MM.1S (cell line): ENCODE measurements around the gene HS2ST1.

Experiments used
- DNase-seq: peaks from one replicate; pipeline ENCODE4 v3.0.0-alpha.2; 2015
- H2AFZ ChIP-seq: fragments of 300-600 bp; sonication (generic); 2 replicates; pipeline ENCODE4 v1.6.0; 2016; ENCODE audit warnings: antibody characterized with exemption, low read length
- H3F3A ChIP-seq: fragments of 300-600 bp; sonication (generic); 2 replicates; pipeline ENCODE4 v1.6.1; 2016; ENCODE audit warnings: mild to moderate bottlenecking, antibody characterized with exemption, low read length, moderate library complexity, mixed read lengths; ENCODE audit not compliant: insufficient read depth
- H3K27ac ChIP-seq: fragments of 300-600 bp; sonication (generic); 2 replicates; pipeline ENCODE4 v1.5.1; 2016; ENCODE audit warnings: mild to moderate bottlenecking, low read length
- H3K27me3 ChIP-seq: fragments of 300-600 bp; sonication (generic); replicated peaks from 2 replicates; pipeline ENCODE4 v1.6.0; 2016; ENCODE audit warnings: low read length; ENCODE audit not compliant: insufficient read depth
- H3K36me3 ChIP-seq: fragments of 300-600 bp; sonication (generic); replicated peaks from 2 replicates; pipeline ENCODE4 v1.6.1; 2016; ENCODE audit warnings: mild to moderate bottlenecking, low read length, mixed read lengths; ENCODE audit not compliant: insufficient read depth
- H3K4me1 ChIP-seq: fragments of 300-600 bp; sonication (generic); 2 replicates; pipeline ENCODE4 v1.6.1; 2016; ENCODE audit warnings: low read length, mixed read lengths
- H3K4me2 ChIP-seq: fragments of 300-600 bp; sonication (generic); 2 replicates; pipeline ENCODE4 v1.6.0; 2016; ENCODE audit warnings: low read depth, low read length
- H3K4me3 ChIP-seq: fragments of 300-600 bp; sonication (generic); 2 replicates; pipeline ENCODE4 v1.5.1; 2016; ENCODE audit warnings: low read length, mixed read lengths
- H3K79me2 ChIP-seq: fragments of 300-600 bp; sonication (generic); 2 replicates; pipeline ENCODE4 v1.6.1; 2016; ENCODE audit warnings: mixed run types, low read length, mixed read lengths
- H3K9ac ChIP-seq: fragments of 300-600 bp; sonication (generic); 2 replicates; pipeline ENCODE4 v1.6.1; 2016; ENCODE audit warnings: low read length, mixed read lengths
- H3K9me2 ChIP-seq: fragments of 300-600 bp; sonication (generic); replicated peaks from 2 replicates; pipeline ENCODE4 v1.6.1; 2016; ENCODE audit warnings: mild to moderate bottlenecking, low read length, mixed read lengths; ENCODE audit not compliant: insufficient read depth
- H3K9me3 ChIP-seq: fragments of 300-600 bp; sonication (generic); replicated peaks from 2 replicates; pipeline ENCODE4 v1.6.1; 2016; ENCODE audit warnings: mild to moderate bottlenecking, low read length, mixed read lengths; ENCODE audit not compliant: insufficient read depth
- H4K20me1 ChIP-seq: fragments of 300-600 bp; sonication (generic); 2 replicates; pipeline ENCODE4 v1.6.1; 2016; ENCODE audit warnings: mild to moderate bottlenecking, low read length, moderate library complexity, mixed read lengths; ENCODE audit not compliant: insufficient read depth
- EZH2 ChIP-seq: fragments of 300-600 bp; sonication (generic); optimal IDR thresholded peaks from 2 replicates; pipeline ENCODE3; 2017; ENCODE audit warnings: low read depth, mild to moderate bottlenecking, antibody characterized with exemption, low read length, mixed read lengths
- EZH2phosphoT487 ChIP-seq: fragments of 300-600 bp; sonication (generic); IDR thresholded peaks from 2 replicates; pipeline ENCODE4 v1.6.1; 2018; ENCODE audit warnings: antibody characterized with exemption, low read length
- TF ChIP-seq, protein P1 (sequence below): fragments of 300-600 bp; sonication (generic); IDR thresholded peaks from 2 replicates; pipeline ENCODE4 v1.5.1; 2016; ENCODE audit warnings: antibody characterized with exemption, low read length, mixed read lengths

Gene HS2ST1

DNA sequence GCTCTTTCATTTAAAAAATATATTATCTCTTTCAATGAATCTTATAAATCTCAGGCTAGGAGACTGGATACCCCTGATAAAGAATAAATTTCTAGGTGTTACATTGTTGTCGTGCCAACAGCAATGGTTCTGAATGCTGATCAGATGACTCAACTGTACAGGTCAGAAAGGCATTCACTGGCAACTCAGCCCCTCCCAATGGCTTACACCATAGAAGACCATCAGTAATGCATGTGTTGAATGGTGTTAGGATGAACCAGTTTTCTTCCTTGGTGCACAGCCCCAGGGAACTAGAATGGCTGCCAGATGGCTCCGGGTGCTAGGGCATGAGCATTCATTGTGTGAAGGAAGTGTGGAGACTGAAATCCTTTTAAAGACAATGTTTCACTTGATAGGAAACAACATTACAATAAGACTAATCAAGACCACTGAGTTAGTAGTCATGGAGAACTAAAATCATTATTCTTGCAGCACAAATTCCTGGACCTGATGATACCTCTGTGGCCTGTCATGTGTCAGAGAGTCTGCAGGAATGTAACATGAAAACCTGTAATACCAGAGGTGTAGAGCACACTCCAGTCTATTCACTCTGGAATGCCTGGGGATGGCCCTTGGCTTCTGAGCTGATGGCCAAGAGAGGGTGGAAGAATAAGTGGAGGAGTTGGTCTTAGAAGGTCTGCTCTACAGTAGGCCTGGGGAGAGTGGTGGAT is 226.6 kb downstream of the HS2ST1 start:
- no peaks in the 10 kb centered on the region for H4K20me1 ChIP-seq
- no peaks in the 10 kb centered on the region for H3K9me3 ChIP-seq
- H3F3A ChIP-seq: no peaks in the 10 kb centered on the region
- no peak overlapping the region for H3K9ac ChIP-seq
- no peak overlapping the region for H3K27ac ChIP-seq
- H3K4me2 ChIP-seq: no peak overlapping the region
- H3K4me1 ChIP-seq: no peaks in the 10 kb centered on the region
- no peak for DNase-seq
- H3K27me3 ChIP-seq: no peaks in the 10 kb centered on the region
- TF ChIP-seq EZH2: no peak
- TF ChIP-seq, protein P1, sequence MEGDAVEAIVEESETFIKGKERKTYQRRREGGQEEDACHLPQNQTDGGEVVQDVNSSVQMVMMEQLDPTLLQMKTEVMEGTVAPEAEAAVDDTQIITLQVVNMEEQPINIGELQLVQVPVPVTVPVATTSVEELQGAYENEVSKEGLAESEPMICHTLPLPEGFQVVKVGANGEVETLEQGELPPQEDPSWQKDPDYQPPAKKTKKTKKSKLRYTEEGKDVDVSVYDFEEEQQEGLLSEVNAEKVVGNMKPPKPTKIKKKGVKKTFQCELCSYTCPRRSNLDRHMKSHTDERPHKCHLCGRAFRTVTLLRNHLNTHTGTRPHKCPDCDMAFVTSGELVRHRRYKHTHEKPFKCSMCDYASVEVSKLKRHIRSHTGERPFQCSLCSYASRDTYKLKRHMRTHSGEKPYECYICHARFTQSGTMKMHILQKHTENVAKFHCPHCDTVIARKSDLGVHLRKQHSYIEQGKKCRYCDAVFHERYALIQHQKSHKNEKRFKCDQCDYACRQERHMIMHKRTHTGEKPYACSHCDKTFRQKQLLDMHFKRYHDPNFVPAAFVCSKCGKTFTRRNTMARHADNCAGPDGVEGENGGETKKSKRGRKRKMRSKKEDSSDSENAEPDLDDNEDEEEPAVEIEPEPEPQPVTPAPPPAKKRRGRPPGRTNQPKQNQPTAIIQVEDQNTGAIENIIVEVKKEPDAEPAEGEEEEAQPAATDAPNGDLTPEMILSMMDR: no peak
- TF ChIP-seq EZH2phosphoT487: no peak
- H3K9me2 ChIP-seq: no peaks in the 10 kb centered on the region
- no peak overlapping the region for H3K4me3 ChIP-seq
- no peaks in the 10 kb centered on the region for H3K36me3 ChIP-seq
- H3K79me2 ChIP-seq: no peaks in the 10 kb centered on the region
- H2AFZ ChIP-seq: no peak overlapping the region

DNA sequence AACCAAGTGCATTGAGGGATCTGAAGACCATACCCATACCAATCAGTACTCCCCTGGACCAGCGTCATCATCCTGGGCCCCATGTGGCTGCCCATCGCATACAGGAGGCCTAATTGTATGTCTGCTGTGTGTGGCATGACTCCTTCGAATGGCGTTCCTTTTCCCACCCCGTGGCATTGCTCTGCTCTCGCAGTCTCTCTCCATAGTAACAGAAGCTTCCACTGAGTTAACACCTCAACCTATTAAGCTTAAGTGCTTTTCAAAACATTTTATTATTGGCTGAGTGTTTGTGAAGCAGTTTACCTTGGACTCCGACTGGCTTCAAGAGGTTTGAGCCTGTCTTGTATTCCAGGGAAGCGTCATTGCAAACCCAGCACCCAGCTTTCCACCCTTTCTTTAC is 227.1 kb downstream of the HS2ST1 start:
- no peak overlapping the region for H3K27ac ChIP-seq
- H3K4me1 ChIP-seq: no peaks in the 10 kb centered on the region
- H2AFZ ChIP-seq: no peak overlapping the region
- no peaks in the 10 kb centered on the region for H3F3A ChIP-seq
- no peak overlapping the region for H3K4me3 ChIP-seq
- H4K20me1 ChIP-seq: no peaks in the 10 kb centered on the region
- no peaks in the 10 kb centered on the region for H3K79me2 ChIP-seq
- no peaks in the 10 kb centered on the region for H3K9me3 ChIP-seq
- H3K36me3 ChIP-seq: no peaks in the 10 kb centered on the region
- TF ChIP-seq, protein P1: no peak
- TF ChIP-seq EZH2phosphoT487 (no peak), EZH2 (no peak)
- DNase-seq: no peak
- H3K9ac ChIP-seq: no peak overlapping the region
- no peaks in the 10 kb centered on the region for H3K27me3 ChIP-seq
- no peak overlapping the region for H3K4me2 ChIP-seq
- no peaks in the 10 kb centered on the region for H3K9me2 ChIP-seq

DNA sequence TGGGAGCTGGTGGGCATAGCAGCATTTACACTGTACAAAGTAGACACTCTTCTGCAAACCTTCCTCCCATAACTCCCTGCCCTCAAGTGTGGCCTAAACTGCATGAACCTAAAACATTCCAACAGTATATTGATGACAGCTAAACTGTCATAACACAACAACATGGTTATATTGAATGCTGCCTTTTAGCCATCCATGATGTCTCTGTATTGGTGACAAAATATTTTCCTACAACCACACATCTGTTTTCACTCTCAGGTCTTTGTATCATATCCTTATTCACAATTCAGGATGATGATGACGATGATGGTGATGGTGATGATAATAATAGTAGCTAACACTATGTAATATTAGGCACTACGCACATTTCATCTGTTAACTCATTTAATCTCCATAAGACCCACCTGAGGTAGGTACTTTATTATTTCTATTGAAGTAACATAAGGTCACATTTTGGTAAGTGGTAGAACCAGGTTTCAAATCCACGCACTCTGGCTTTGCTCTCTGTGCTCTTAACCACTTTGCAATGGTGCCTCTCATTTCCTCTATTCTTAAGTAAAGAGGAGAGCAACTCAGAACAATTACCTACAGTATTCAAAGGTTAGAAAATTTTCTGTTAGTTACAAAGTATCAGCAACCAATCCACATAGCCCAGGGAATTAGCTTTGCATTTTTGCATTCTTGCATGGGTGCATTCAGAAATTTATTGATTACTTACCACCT is 229.1 kb downstream of the HS2ST1 start:
- H2AFZ ChIP-seq: no peak overlapping the region
- no peaks in the 10 kb centered on the region for H3K79me2 ChIP-seq
- H3K9me3 ChIP-seq: no peaks in the 10 kb centered on the region
- no peaks in the 10 kb centered on the region for H3K9me2 ChIP-seq
- no peaks in the 10 kb centered on the region for H4K20me1 ChIP-seq
- no peak overlapping the region for H3K4me3 ChIP-seq
- no peaks in the 10 kb centered on the region for H3K36me3 ChIP-seq
- H3K27me3 ChIP-seq: no peaks in the 10 kb centered on the region
- no peak for DNase-seq
- H3K4me2 ChIP-seq: no peak overlapping the region
- H3K4me1 ChIP-seq: no peaks in the 10 kb centered on the region
- H3K9ac ChIP-seq: no peak overlapping the region
- no peak overlapping the region for H3K27ac ChIP-seq
- no peak for TF ChIP-seq EZH2
- H3F3A ChIP-seq: no peaks in the 10 kb centered on the region
